ENCODE data around the gene ENOX1. TPM values are rescaled to one million over a fixed set of nuclear protein-coding genes. Genes with fewer than 3 reads are reported as not detected.

Gene ENOX1
- total and polyA plus RNA-seq, 2 of the 13 experiments (the other 11 are each of a cell fraction or from before 2014, with no cell fraction given) = not detected

- WGBS (ENCODE audit: low lambda C conversion rate) = 0% methylated on average over 1 of the region's 1 CpG
- CTCF ChIA-PET (ENCODE audit: low intra/inter-chr PET ratio, low total read pairs) = no interaction called here
Observed at GRCh38 chr13:43664700-43665191, 122.0 kb downstream of the ENOX1 start.

More at GRCh38 chr13:43664700-43665191, 122.0 kb downstream of the ENOX1 start:
- intact Hi-C loops (cut with micrococcal nuclease; ENCODE audit: unreplicated experiment) = no loop called here
- Histone ChIP-seq H3K36me3 (replicated peaks in 1 of 2; ENCODE audit: control insufficient read depth in 1 of 2, insufficient read depth in 2 of 2, low read length in 2 of 2) (no peaks in the 10 kb centered on the region), H3K4me2 (ENCODE audit: low read depth, low read length) (no peak overlapping the region), H3K27me3 (ENCODE audit: control insufficient read depth in 1 of 2, insufficient read depth in 2 of 2, low read length in 2 of 2) (no peaks in the 10 kb centered on the region), H3K9ac (ENCODE audit: insufficient read depth, low read depth, low read length) (no peak overlapping the region), H4K20me1 (ENCODE audit: insufficient read depth, low read length) (no peaks in the 10 kb centered on the region), H3K79me2 (ENCODE audit: insufficient read depth, low read length) (no peaks in the 10 kb centered on the region), H2AFZ (ENCODE audit: low read length) (no peak overlapping the region), H3K4me3 (replicated peaks in 1 of 3; ENCODE audit: insufficient read depth in 1 of 3, low read depth in 2 of 3, low read length in 3 of 3) (no peak overlapping the region), H3K27ac (ENCODE audit: extremely low read length, insufficient read depth, low read length) (no peak overlapping the region), H3K9me3 (ENCODE audit: low read length) (no peaks in the 10 kb centered on the region), H3K4me1 (ENCODE audit: insufficient read depth, low read length) (no peaks in the 10 kb centered on the region)
- ATAC-seq = no peak
- no peak for DNase-seq (ENCODE audit: low spot score)
- TF ChIP-seq MXI1 (IDR thresholded peaks at IDR 0.05; ENCODE audit: borderline replicate concordance, low read depth, low read length) = no peak
- TF ChIP-seq CBX5 (CRISPR knock-in tag; IDR thresholded peaks at IDR 0.05; ENCODE audit: borderline replicate concordance) = no peak
- no peak for TF ChIP-seq SP1 (IDR thresholded peaks at IDR 0.05)
- TF ChIP-seq SP1 (CRISPR knock-in tag; IDR thresholded peaks at IDR 0.05) = no peak
- no peak for TF ChIP-seq MED13 (CRISPR knock-in tag; IDR thresholded peaks at IDR 0.05)
- no peak for TF ChIP-seq ZBTB8A (CRISPR knock-in tag; IDR thresholded peaks at IDR 0.05; ENCODE audit: borderline replicate concordance, low read depth)
- no peak for TF ChIP-seq POLR2AphosphoS2 (IDR thresholded peaks at IDR 0.05; ENCODE audit: low read depth, low read length)
- TF ChIP-seq ZFYVE20 (CRISPR knock-in tag; IDR thresholded peaks at IDR 0.05; ENCODE audit: borderline replicate concordance, low read depth) = no peak
- TF ChIP-seq, protein P1, sequence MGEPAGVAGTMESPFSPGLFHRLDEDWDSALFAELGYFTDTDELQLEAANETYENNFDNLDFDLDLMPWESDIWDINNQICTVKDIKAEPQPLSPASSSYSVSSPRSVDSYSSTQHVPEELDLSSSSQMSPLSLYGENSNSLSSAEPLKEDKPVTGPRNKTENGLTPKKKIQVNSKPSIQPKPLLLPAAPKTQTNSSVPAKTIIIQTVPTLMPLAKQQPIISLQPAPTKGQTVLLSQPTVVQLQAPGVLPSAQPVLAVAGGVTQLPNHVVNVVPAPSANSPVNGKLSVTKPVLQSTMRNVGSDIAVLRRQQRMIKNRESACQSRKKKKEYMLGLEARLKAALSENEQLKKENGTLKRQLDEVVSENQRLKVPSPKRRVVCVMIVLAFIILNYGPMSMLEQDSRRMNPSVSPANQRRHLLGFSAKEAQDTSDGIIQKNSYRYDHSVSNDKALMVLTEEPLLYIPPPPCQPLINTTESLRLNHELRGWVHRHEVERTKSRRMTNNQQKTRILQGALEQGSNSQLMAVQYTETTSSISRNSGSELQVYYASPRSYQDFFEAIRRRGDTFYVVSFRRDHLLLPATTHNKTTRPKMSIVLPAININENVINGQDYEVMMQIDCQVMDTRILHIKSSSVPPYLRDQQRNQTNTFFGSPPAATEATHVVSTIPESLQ (CRISPR knock-in tag; conservative IDR thresholded peaks at IDR 0.05) = no peak
- no peak for TF ChIP-seq SUZ12 (IDR thresholded peaks at IDR 0.05; ENCODE audit: low read depth, low read length)
- TF ChIP-seq ZNF282 (IDR thresholded peaks at IDR 0.05; ENCODE audit: partially characterized antibody) = no peak
- no peak for TF ChIP-seq FOXA1 (IDR thresholded peaks at IDR 0.05)
- TF ChIP-seq FOXA1 (CRISPR knock-in tag; IDR thresholded peaks at IDR 0.05) = no peak
- TF ChIP-seq ZNF747 (CRISPR knock-in tag; IDR thresholded peaks at IDR 0.05; ENCODE audit: borderline replicate concordance) = no peak
- in situ Hi-C loops (cut with HindIII; ENCODE audit: extremely low pct_ligation_motif_present, low pct_unique_long_range_greater_than_20kb) = no loop called here
- FAIRE-seq = no peak
- POLR2A ChIA-PET = no interaction called here
- no TSS peak for BruUV-seq (replicated peaks)

Data from HepG2 (cell line).